ENCODE measurements around the gene C9orf40. TPM values are rescaled to one million over a fixed set of nuclear protein-coding genes. Genes with fewer than 3 reads are reported as not detected.

The C9orf40 gene
- total and polyA plus RNA-seq, 11 donors, result 0.91 to 2.7 (median 1.8) TPM

DNA sequence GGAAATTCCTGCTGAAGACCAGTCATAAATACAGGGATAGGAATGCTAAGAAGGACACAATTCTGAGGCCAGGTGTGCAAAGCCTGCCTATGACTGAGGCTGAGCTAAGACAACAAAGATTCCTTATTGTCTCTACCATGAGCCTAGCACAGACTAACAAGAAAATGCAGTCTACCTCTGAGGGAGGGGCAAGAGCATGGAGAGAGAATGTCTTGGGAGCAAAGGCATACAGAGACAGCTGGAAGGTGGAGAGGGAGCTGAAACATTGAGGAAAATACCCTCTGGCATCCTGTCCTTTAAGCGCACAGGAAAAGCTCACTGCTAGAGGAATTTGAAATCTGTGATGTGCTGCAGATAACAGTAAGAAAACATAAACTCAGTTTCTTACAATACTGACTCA is 8.8 kb upstream of the C9orf40 start:
- DNase-seq (no peak), ATAC-seq (no peak)
- Histone ChIP-seq H3K27ac (no peak overlapping the region), H3K36me3 (peaks cover 0 to 3% (median 0%) of the 10 kb centered on the region in 9 donors), H3K27me3 (no peaks in the 10 kb centered on the region), H3K9me3 (peaks cover 0 to 31% (median 4%) of the 10 kb centered on the region in 12 donors), H3K4me3 (no peak overlapping the region), H3K4me1 (no peaks in the 10 kb centered on the region)
- TF ChIP-seq, protein P1, sequence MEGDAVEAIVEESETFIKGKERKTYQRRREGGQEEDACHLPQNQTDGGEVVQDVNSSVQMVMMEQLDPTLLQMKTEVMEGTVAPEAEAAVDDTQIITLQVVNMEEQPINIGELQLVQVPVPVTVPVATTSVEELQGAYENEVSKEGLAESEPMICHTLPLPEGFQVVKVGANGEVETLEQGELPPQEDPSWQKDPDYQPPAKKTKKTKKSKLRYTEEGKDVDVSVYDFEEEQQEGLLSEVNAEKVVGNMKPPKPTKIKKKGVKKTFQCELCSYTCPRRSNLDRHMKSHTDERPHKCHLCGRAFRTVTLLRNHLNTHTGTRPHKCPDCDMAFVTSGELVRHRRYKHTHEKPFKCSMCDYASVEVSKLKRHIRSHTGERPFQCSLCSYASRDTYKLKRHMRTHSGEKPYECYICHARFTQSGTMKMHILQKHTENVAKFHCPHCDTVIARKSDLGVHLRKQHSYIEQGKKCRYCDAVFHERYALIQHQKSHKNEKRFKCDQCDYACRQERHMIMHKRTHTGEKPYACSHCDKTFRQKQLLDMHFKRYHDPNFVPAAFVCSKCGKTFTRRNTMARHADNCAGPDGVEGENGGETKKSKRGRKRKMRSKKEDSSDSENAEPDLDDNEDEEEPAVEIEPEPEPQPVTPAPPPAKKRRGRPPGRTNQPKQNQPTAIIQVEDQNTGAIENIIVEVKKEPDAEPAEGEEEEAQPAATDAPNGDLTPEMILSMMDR (IDR thresholded peaks at IDR 0.05), result no peak
- TF ChIP-seq POLR2A (IDR thresholded peaks at IDR 0.05), result no peak
- intact Hi-C loops (cut with DNase I), result no loop called here
- 94 to 98% (median 97%) methylated on average over 1 of the region's 1 CpG for whole genome bisulfite sequencing, 4 donors

DNA sequence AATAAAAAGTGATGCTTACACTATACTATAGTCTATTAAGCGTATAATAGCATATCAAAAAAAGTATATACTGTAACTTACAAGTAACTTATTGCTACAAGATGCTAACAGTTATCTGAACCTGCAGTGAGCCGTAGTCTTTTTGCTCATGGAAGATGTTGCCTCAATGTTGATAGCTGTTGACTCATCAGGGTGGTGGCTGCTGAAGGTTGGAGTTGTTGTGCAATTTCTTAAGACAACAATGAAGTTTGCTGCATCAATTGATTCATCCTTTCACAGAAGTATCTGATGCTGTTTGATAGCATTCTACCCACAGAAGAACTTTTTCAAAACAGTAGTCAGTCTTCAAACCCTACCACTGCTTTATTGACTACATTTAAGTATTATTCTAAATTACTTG is 7.8 kb upstream of the C9orf40 start:
- no peaks in the 10 kb centered on the region for H3K27me3 ChIP-seq
- ATAC-seq (no peak), DNase-seq (no peak)
- H3K4me1 ChIP-seq, result no peaks in the 10 kb centered on the region
- no peak overlapping the region for H3K27ac ChIP-seq
- 76 to 95% (median 86%) methylated on average over 2 of the region's 2 CpGs for WGBS, 4 donors
- H3K4me3 ChIP-seq, result no peak overlapping the region
- no peak for TF ChIP-seq POLR2A (IDR thresholded peaks at IDR 0.05)
- TF ChIP-seq, protein P1 (IDR thresholded peaks at IDR 0.05), result no peak
- intact Hi-C loops (cut with DNase I), result no loop called here
- H3K9me3 ChIP-seq, result peaks cover 0 to 29% (median 4%) of the 10 kb centered on the region in 12 donors
- H3K36me3 ChIP-seq, result peaks cover 0 to 3% (median 0%) of the 10 kb centered on the region in 9 donors

DNA sequence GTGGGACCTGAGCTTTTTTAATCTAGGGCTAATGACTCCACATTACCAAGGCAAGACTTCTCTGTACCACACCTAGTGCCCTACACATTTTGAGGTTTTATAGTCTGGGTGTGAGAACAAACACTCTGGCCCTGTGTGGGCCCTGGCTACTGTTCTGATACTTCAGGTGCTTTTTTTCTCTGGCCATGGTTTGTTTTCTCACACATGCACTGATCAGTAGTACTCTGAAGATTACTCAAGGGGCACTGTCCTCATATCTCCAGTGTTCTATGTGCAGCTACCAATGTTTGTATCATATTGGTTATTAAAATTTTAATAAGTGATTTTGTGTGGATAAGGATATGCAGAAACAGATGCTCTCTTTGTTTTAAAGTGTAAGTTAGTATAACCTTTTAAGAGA is 5.9 kb upstream of the C9orf40 start:
- TF ChIP-seq, protein P1 (IDR thresholded peaks at IDR 0.05), result no peak
- intact Hi-C loops (cut with DNase I), result loop anchor here in 4 of 10 donors (5.0 to 10.0 kb wide), 4 partner anchors 34 to 134 kb away; partner anchors contain the start of genes NMRK1 (in 1 of the 4) and OSTF1 (in 1 of the 4)

DNA sequence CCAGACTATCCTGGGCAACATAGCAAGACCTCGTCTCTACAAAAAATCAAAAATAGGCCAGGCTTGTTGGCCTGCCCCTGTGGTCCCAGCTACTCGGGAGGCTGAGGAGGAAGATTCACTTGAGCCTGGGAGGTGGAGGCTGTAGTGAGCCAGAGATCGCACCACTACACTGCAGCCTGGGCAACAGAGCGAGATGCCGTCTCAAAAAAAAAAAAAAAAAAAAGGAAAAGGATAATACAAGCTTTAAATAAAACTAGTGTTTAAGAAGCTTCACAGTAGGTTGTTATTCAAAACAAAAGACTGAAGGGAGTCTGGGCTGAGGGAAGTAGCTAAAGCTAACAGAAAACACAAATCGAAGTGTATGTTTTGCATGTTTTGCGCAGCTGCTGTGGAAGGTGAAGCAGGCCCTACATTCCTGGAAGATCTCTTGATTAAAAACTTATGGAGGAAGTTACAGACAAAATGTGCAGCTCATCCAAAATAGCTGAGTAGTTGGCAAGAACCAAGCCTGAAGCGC is 581 bp upstream of the C9orf40 start:
- no peak for TF ChIP-seq POLR2A (IDR thresholded peaks at IDR 0.05)
- TF ChIP-seq, protein P1 (IDR thresholded peaks at IDR 0.05), result no peak
- intact Hi-C loops (cut with DNase I), result loop anchor here in 7 of 10 donors (2.0 to 10.0 kb wide), 10 partner anchors 49 to 178 kb away; partner anchors contain the start of genes NMRK1 (in 6 of the 7), OSTF1 (in 6 of the 7), CARNMT1 (in 1 of the 7) and TRPM6 (in 1 of the 7)
- Histone ChIP-seq H3K27ac (peak overlapping the region in 11 of 12 donors; percentile 92 to 100 (median 95)), H3K9me3 (no peaks in the 10 kb centered on the region), H3K4me3 (peak overlapping the region in 11 of 12 donors; percentile 50 to 94 (median 85)), H3K27me3 (no peaks in the 10 kb centered on the region), H3K36me3 (no peaks in the 10 kb centered on the region), H3K4me1 (peaks cover 0 to 20% (median 0%) of the 10 kb centered on the region in 12 donors)
- DNase-seq, result no peak
- peak in 1 of 4 donors; percentile 2 for ATAC-seq
- WGBS, 4 donors, result 49 to 54% (median 50%) methylated on average over 8 of the region's 8 CpGs

More for the DNA sequence above, 5.9 kb upstream of the C9orf40 start:
- ATAC-seq, result no peak
- no peak overlapping the region for H3K4me3 ChIP-seq
- no peak for DNase-seq
- H3K27me3 ChIP-seq, result no peaks in the 10 kb centered on the region
- H3K27ac ChIP-seq, result no peak overlapping the region
- H3K9me3 ChIP-seq, result peaks cover 0 to 26% (median 4%) of the 10 kb centered on the region in 12 donors
- H3K4me1 ChIP-seq, result peaks cover 0 to 4% (median 0%) of the 10 kb centered on the region in 12 donors
- peaks cover 0 to 3% (median 0%) of the 10 kb centered on the region in 9 donors for H3K36me3 ChIP-seq
